ENCODE measurements around the gene CCT6A. TPM values are rescaled to one million over a fixed set of nuclear protein-coding genes. Genes with fewer than 3 reads are reported as not detected.
A peak's percentile ranks its signal among the peaks of the same experiment; 100 is the strongest.
"Not testable (repeated sequence)": the region's sequence is repeated elsewhere in the genome, so short reads cannot be mapped to it uniquely, and the experiment has no call there.

Gene CCT6A
- total RNA-seq: 100 to 1,000 TPM; 108 to 232 TPM

GRCh38 chr7:56051339-56052191 lies at the start of gene CCT6A, which contains the start of gene PSPH:
Gene CCT6A, plus strand, starts transcription at chr7:56051765. Its CDS starts 84 bp downstream, at chr7:56051849.
Gene PSPH, minus strand, starts transcription at chr7:56051444. Its CDS starts 30,232 bp downstream, at chr7:56021212.
- peak; percentile 98 for ATAC-seq (replicated peaks)
- Mint-ChIP-seq H3K27ac (peak within 1 kb of the TSS; percentile 97), H3K27me3 (no peaks in the 10 kb centered on the region), H3K36me3 (ENCODE audit: low read depth) (peaks cover 56% of the 10 kb centered on the region), H3K4me3 (peak within 1 kb of the TSS; percentile 94), H3K9me3 (no peaks in the 10 kb centered on the region), H3K4me1 (peaks cover 12% of the 10 kb centered on the region)

DNA sequence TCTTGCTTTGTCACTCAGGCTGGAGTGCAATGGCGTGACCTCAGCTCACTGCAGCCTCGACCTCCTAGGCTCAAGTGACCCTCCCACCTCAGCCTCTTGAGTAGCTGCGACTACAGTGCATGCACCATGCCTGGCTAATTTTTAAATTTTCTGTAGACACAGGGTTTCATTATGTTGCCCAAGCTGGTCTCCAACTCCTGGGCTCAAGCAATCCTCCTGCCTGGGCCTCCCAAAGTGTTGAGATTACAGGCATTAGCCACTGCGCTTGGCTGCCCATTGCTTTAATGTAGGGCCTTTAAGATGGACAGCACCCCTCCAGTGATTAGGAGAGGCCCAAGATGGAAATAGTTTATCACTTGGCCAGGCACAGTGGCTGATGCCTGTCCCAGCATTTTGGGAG lies 47.8 kb upstream of the CCT6A start:
- Mint-ChIP-seq H3K27me3 (no peaks in the 10 kb centered on the region), H3K36me3 (ENCODE audit: low read depth) (peaks cover 17% of the 10 kb centered on the region), H3K4me3 (no peak overlapping the region), H3K9me3 (no peaks in the 10 kb centered on the region), H3K4me1 (peaks cover 7% of the 10 kb centered on the region), H3K27ac (no peak overlapping the region)
- no peak for ATAC-seq (replicated peaks)

GRCh38 chr7:56007167-56007652 lies 44.4 kb upstream of the CCT6A start:
- H3K27ac Mint-ChIP-seq: no peak overlapping the region
- peak; percentile 20 for ATAC-seq (replicated peaks)
- peaks cover 15% of the 10 kb centered on the region for H3K36me3 Mint-ChIP-seq (ENCODE audit: low read depth)
- no peaks in the 10 kb centered on the region for H3K4me1 Mint-ChIP-seq
- no peak overlapping the region for H3K4me3 Mint-ChIP-seq
- no peaks in the 10 kb centered on the region for H3K9me3 Mint-ChIP-seq
- H3K27me3 Mint-ChIP-seq: no peaks in the 10 kb centered on the region

GRCh38 chr7:56007891-56008290 lies 43.7 kb upstream of the CCT6A start:
- Mint-ChIP-seq H3K27ac (no peak overlapping the region), H3K4me3 (no peak overlapping the region), H3K4me1 (no peaks in the 10 kb centered on the region), H3K27me3 (no peaks in the 10 kb centered on the region), H3K9me3 (no peaks in the 10 kb centered on the region), H3K36me3 (ENCODE audit: low read depth) (peaks cover 16% of the 10 kb centered on the region)
- ATAC-seq (replicated peaks): no peak

GRCh38 chr7:56009695-56010094 lies 41.9 kb upstream of the CCT6A start:
- Mint-ChIP-seq H3K4me3 (no peak overlapping the region), H3K27ac (no peak overlapping the region), H3K9me3 (no peaks in the 10 kb centered on the region), H3K27me3 (no peaks in the 10 kb centered on the region), H3K4me1 (no peaks in the 10 kb centered on the region), H3K36me3 (ENCODE audit: low read depth) (peaks cover 30% of the 10 kb centered on the region)
- no peak for ATAC-seq (replicated peaks)

- ATAC-seq (replicated peaks); H3K4me3 Mint-ChIP-seq; H3K27ac Mint-ChIP-seq; H3K4me1 Mint-ChIP-seq; H3K27me3 Mint-ChIP-seq; H3K9me3 Mint-ChIP-seq: not testable (repeated sequence)
- peaks cover 49% of the 10 kb centered on the region for H3K36me3 Mint-ChIP-seq (ENCODE audit: low read depth)
Observed at GRCh38 chr7:56017015-56017414, 34.5 kb upstream of the CCT6A start.

DNA sequence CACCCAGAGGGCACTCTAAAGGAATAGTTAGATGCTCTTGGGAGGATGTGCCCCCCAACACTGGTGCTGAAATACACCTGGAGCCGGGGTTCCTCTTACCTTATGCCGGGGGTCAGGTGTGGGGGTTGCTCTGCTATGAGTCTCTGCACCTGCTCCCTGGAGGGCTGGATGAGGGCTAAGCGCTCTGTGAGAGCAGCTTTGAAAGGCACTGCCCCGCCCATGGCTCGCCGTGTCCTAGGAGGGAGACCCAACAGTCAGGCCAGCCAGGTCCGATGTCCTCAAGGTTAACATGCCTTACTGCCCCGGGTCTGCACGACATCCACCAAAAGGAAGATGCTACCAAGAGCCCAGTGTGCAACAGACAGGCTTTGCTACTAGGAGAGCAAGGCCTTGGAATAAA lies 32.1 kb upstream of the CCT6A start:
- no peaks in the 10 kb centered on the region for H3K9me3 Mint-ChIP-seq
- H3K4me3 Mint-ChIP-seq: no peak overlapping the region
- H3K36me3 Mint-ChIP-seq (ENCODE audit: low read depth): peaks cover 31% of the 10 kb centered on the region
- H3K4me1 Mint-ChIP-seq: no peaks in the 10 kb centered on the region
- H3K27me3 Mint-ChIP-seq: no peaks in the 10 kb centered on the region
- no peak for ATAC-seq (replicated peaks)
- no peak overlapping the region for H3K27ac Mint-ChIP-seq

DNA sequence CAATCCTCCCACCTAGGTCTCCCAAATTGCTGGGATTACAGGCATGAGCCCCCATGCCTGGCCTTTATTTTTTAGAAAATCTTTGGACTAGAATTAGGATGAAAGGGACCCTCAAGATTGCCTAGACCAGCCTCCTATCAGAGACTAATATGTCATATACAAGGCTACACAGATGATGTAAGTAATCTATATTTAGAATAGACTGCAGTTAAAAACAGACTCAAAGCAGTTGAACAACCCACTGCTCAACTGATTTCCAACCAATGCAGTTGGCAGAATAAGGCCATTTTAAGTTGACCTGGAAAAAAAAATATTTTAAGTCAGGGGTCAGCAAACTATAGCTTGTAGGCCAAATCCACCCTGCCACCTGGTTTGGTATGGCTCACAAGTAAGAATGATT lies 28.1 kb upstream of the CCT6A start:
- ATAC-seq (replicated peaks): no peak
- Mint-ChIP-seq H3K27me3 (no peaks in the 10 kb centered on the region), H3K4me1 (no peaks in the 10 kb centered on the region), H3K27ac (no peak overlapping the region), H3K36me3 (ENCODE audit: low read depth) (peaks cover 22% of the 10 kb centered on the region), H3K9me3 (no peaks in the 10 kb centered on the region), H3K4me3 (no peak overlapping the region)

GRCh38 chr7:56026538-56026937 lies 25.0 kb upstream of the CCT6A start:
- Mint-ChIP-seq H3K27me3 (no peaks in the 10 kb centered on the region), H3K27ac (no peak overlapping the region), H3K4me3 (no peak overlapping the region), H3K4me1 (no peaks in the 10 kb centered on the region), H3K36me3 (ENCODE audit: low read depth) (peaks cover 19% of the 10 kb centered on the region), H3K9me3 (no peaks in the 10 kb centered on the region)
- no peak for ATAC-seq (replicated peaks)

GRCh38 chr7:56028942-56029630 lies 22.5 kb upstream of the CCT6A start:
- no peak for ATAC-seq (replicated peaks)
- no peaks in the 10 kb centered on the region for H3K9me3 Mint-ChIP-seq
- H3K4me1 Mint-ChIP-seq: peaks cover 5% of the 10 kb centered on the region
- peaks cover 24% of the 10 kb centered on the region for H3K36me3 Mint-ChIP-seq (ENCODE audit: low read depth)
- no peak overlapping the region for H3K4me3 Mint-ChIP-seq
- H3K27me3 Mint-ChIP-seq: no peaks in the 10 kb centered on the region
- H3K27ac Mint-ChIP-seq: no peak overlapping the region

- Mint-ChIP-seq H3K4me1 (peaks cover 5% of the 10 kb centered on the region), H3K27ac (no peak overlapping the region), H3K36me3 (ENCODE audit: low read depth) (peaks cover 24% of the 10 kb centered on the region), H3K9me3 (no peaks in the 10 kb centered on the region), H3K4me3 (no peak overlapping the region), H3K27me3 (no peaks in the 10 kb centered on the region)
- no peak for ATAC-seq (replicated peaks)
Observed at GRCh38 chr7:56030340-56030739, 21.2 kb upstream of the CCT6A start.

DNA sequence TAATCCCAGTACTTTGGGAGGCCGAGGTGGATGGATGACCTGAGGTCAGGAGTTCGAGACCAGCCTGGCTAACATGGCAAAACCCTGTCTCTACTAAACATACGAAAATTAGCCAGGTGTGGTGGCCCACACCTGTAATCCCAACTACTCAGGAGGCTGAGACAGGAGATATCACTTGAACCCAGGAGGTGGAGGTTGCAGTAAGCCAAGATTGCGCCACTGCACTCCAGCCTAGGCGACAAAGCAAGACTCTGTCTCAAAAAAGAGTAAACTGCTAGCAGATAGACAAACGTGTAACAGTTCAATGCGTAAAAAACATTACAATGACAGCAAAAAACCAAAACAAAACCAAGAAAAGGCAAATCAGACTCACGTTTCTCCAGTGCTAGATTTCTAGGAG lies 20.0 kb upstream of the CCT6A start:
- not testable (repeated sequence) for H3K27ac Mint-ChIP-seq; H3K4me3 Mint-ChIP-seq; H3K4me1 Mint-ChIP-seq; H3K27me3 Mint-ChIP-seq; ATAC-seq (replicated peaks); H3K9me3 Mint-ChIP-seq
- H3K36me3 Mint-ChIP-seq (ENCODE audit: low read depth): peaks cover 24% of the 10 kb centered on the region

- not testable (repeated sequence) for H3K27ac Mint-ChIP-seq; ATAC-seq (replicated peaks); H3K27me3 Mint-ChIP-seq; H3K4me3 Mint-ChIP-seq; H3K4me1 Mint-ChIP-seq; H3K9me3 Mint-ChIP-seq
- peaks cover 24% of the 10 kb centered on the region for H3K36me3 Mint-ChIP-seq (ENCODE audit: low read depth)
Observed at GRCh38 chr7:56032578-56032977, 19.0 kb upstream of the CCT6A start.

DNA sequence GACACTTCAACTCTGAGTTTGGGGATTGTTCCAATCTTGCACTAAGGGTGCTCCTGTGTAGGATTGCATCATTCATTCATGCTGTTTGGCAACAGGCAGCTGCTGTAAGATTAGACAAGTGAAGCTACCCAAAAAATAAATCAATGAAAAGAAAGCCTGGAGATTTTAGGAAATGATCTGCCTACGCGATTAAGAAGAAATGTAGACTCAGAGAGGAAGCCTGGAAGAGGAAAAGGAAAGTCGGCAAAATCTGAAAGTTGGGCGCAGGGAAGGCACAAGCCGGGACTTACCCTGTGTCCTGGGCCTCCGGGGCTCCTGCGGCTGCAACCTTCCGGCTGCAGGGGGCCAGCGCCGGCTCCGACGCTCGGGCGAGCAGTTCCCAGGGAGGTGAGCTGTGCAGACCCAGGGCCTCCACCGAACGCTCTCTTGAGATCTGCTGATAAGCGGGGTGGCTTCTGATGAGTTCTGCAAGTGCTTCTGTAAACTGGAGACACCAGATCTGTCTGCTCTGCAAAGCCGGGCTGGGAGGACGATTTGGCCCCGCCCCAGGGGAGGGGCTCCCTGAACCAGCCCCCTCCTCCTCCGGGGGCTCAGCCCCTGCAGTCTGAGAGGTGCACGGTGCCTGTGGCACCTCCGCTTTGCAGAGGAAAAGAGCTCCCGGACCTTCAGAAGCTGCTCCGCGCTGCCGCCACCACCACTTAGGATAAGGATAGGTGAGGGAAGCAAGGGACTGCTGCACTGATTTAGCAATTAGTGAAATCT lies 17.7 kb upstream of the CCT6A start:
- H3K4me3 Mint-ChIP-seq: peak overlapping the region; percentile 90
- H3K9me3 Mint-ChIP-seq: no peaks in the 10 kb centered on the region
- H3K27ac Mint-ChIP-seq: peak overlapping the region; percentile 65
- peaks cover 5% of the 10 kb centered on the region for H3K4me1 Mint-ChIP-seq
- no peaks in the 10 kb centered on the region for H3K27me3 Mint-ChIP-seq
- peaks cover 19% of the 10 kb centered on the region for H3K36me3 Mint-ChIP-seq (ENCODE audit: low read depth)
- ATAC-seq (replicated peaks): peak; percentile 95
